GM13977 (cell line): ENCODE results near the gene DIRAS2.

Experiments
- DNase-seq: peaks from one replicate; pipeline ENCODE4 v3.0.0; 2012; ENCODE audit warnings: low spot score
- in situ Hi-C: fragments of 300-500 bp; cut with MboI; formaldehyde crosslinking; loops from one replicate; pipeline ENCODE4 v1.12.0; 2022; ENCODE audit warnings: low sequenced_read_pairs, low pct_unique_long_range_greater_than_20kb, mixed read lengths, inconsistent platforms; ENCODE audit not compliant: unreplicated experiment
- TF ChIP-seq, protein P1 (sequence below): IDR thresholded peaks from 2 replicates; pipeline ENCODE4 v1.5.1; 2012; ENCODE audit warnings: mild to moderate bottlenecking, control low read depth; ENCODE audit not compliant: insufficient read depth; ENCODE audit errors: extremely low read depth, missing control alignments

DIRAS2 gene

GRCh38 chr9:90616806-90617205 lies 25.8 kb downstream of the DIRAS2 start:
- TF ChIP-seq, protein P1, sequence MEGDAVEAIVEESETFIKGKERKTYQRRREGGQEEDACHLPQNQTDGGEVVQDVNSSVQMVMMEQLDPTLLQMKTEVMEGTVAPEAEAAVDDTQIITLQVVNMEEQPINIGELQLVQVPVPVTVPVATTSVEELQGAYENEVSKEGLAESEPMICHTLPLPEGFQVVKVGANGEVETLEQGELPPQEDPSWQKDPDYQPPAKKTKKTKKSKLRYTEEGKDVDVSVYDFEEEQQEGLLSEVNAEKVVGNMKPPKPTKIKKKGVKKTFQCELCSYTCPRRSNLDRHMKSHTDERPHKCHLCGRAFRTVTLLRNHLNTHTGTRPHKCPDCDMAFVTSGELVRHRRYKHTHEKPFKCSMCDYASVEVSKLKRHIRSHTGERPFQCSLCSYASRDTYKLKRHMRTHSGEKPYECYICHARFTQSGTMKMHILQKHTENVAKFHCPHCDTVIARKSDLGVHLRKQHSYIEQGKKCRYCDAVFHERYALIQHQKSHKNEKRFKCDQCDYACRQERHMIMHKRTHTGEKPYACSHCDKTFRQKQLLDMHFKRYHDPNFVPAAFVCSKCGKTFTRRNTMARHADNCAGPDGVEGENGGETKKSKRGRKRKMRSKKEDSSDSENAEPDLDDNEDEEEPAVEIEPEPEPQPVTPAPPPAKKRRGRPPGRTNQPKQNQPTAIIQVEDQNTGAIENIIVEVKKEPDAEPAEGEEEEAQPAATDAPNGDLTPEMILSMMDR = no peak
- in situ Hi-C loops = no loop called here
- DNase-seq = no peak

GRCh38 chr9:90613502-90613901 lies 29.1 kb downstream of the DIRAS2 start:
- no peak for DNase-seq
- TF ChIP-seq, protein P1 = no peak
- in situ Hi-C loops = no loop called here

DNA sequence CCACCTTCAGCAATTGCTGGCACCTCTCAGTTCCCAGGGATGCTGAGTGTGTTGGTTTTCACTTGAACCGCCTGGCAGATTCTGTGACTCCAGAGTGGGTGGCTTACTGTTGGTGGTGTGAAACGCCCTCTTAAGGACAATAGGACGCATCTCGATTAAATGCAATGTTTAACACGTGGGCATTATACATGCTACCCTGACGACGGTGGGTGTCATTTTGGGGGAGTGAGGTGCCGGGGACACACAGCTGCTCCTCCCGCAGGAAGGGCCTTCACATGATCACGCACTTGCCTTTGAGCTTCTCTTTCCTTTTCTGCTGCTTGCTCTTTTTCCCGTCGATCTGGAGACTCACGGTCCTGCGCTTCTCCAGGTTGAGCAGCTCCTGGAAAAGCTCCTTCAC lies 29.7 kb downstream of the DIRAS2 start:
- TF ChIP-seq, protein P1 = no peak
- in situ Hi-C loops = no loop called here
- no peak for DNase-seq

DNA sequence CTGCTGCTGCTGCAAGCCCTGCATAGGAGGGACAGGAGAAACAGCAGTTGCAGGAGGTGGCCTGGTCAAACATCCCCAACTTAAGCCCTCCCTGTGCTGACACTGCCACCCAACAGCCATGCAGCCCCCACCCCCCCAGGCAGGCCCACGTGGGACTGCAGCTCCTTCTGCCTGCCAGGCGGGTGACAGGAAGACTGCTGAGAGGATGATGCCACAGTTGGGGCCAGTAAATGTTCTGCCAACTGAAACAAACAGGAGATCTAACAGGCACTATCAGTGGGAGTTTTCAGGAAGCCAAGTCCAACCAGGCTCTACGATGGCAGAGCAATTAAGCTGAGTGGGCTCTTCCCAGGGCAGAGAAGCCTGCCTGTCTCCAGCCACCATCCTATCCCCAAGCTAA lies 31.1 kb downstream of the DIRAS2 start:
- no peak for DNase-seq
- in situ Hi-C loops = no loop called here
- TF ChIP-seq, protein P1 = no peak

DNA sequence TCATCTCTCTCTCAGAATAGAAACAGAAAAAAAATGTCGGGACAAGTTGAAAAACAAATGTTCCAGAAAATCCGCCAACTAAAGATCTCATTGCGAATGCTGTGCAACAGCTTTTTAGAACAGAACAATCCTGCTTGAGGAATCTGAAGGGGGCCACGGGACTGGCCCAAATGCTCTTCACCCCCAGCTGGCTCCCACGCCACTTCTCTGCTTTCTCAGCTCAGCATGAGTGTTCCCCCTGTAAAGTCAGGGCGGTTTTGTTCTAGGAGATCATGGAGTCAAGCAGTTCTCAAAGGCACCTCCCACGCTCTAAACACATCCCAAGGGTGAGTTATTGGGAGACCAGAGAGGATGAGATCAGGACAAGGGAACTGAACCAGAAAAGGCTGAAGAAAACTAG lies 31.5 kb downstream of the DIRAS2 start:
- in situ Hi-C loops = no loop called here
- DNase-seq = no peak
- TF ChIP-seq, protein P1 = no peak

DNA sequence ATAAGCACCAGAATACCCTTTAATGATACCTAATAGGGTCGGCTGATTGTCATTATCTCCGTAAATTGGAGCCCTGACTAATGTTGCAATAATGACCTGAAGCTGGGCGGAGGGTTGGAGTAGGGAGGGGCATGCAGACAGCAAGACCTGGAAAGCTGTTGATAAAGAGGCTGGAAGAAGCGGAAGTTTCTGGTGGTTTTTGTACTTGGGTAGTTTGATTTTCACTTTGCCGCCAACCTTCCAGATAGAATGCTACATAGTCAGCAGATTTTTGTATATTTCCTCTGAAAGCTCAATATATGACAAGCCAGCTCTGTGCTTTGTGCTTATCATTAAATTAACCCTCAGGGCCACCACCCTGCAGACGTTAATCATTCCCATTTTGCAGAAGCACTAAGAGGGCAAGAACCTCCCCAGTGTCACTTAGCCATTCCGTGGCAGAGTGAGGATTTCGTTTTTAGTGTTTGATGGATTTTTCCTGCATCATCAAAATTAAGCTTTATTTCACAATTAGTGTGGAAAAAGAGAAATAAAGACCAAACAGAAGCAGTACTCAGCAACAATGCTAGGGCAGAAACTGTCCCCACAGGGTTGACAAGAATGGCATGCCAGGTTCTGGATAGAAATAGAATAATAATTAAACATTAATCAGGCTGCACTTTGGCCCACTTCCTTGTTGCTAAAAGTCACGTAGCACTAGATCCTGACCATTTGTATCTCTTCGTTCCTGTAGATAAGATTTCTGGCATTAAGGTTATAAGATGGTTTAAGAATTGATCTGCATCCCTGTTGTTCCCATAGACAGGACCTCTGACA lies 34.7 kb downstream of the DIRAS2 start:
- TF ChIP-seq, protein P1 = no peak
- in situ Hi-C loops = no loop called here
- no peak for DNase-seq
